ENCODE results near the gene C1orf167.

The C1orf167 gene

DNA sequence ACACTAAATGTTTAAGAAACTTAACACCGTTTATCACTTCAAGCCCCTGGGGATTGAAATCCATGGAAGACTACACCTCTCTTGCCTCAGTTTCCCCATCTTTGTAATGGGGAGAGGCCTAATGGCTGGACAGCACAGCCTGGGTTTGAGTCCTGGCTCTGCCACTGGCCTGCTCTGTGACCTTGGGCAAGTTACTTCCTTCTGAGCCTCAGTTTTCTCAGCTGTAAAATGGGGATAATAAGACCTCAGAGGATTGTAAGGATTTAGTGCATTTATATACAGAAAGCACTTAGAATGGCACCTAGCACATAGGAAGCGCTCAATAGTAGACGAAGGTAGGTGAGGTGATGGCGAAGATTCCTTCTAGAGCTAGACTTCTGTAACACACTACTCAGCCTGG is 20.5 kb upstream of the C1orf167 start:
- POLR2A ChIA-PET, result no interaction called here
- TF ChIP-seq, protein P1, sequence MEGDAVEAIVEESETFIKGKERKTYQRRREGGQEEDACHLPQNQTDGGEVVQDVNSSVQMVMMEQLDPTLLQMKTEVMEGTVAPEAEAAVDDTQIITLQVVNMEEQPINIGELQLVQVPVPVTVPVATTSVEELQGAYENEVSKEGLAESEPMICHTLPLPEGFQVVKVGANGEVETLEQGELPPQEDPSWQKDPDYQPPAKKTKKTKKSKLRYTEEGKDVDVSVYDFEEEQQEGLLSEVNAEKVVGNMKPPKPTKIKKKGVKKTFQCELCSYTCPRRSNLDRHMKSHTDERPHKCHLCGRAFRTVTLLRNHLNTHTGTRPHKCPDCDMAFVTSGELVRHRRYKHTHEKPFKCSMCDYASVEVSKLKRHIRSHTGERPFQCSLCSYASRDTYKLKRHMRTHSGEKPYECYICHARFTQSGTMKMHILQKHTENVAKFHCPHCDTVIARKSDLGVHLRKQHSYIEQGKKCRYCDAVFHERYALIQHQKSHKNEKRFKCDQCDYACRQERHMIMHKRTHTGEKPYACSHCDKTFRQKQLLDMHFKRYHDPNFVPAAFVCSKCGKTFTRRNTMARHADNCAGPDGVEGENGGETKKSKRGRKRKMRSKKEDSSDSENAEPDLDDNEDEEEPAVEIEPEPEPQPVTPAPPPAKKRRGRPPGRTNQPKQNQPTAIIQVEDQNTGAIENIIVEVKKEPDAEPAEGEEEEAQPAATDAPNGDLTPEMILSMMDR (IDR thresholded peaks at IDR 0.05; ENCODE audit: control extremely low read depth, extremely low read depth, low read depth, missing control alignments), result no peak
- CTCF ChIA-PET, result interaction anchor here (2.2 kb wide), 1 partner anchor 704 kb away, joined by 9 read pairs; no protein-coding TSS in a partner anchor
- DNase-seq (ENCODE audit: extremely low spot score), result no peak

DNA sequence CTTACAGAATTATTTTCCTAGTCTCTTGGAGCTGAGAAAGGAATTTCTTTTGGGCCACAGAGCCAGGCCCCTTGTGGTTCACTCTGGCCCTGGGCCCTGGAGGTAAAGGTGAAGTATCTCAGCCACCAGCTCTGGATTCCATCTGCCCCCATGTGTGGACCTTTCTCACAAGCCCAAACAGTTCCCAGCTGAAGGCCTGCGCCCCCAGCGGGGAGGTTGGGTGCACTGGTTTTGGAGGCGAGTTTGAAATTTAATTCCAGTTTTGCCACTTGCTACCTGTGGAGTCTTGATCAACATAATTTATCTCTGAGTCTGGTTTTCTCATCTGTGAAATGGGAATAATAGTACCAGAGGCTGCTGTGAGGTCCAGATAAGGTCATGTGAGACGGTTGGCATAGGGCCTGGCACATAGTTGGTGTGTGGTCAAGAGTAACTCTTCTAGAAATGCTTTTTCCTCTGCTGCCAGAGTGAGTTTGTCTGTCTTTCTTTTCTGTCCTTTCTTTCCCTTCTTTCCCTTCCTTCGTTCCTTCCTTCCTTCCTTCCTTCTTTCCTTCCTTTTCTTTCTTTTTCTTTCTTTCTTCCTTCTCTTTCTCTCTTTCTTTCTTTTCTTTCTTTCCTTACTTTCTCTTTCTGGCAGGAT is 20.0 kb upstream of the C1orf167 start:
- TF ChIP-seq, protein P1 (IDR thresholded peaks at IDR 0.05; ENCODE audit: control extremely low read depth, extremely low read depth, low read depth, missing control alignments), result no peak
- CTCF ChIA-PET, result no interaction called here
- POLR2A ChIA-PET, result no interaction called here
- no peak for DNase-seq (ENCODE audit: extremely low spot score)

DNA sequence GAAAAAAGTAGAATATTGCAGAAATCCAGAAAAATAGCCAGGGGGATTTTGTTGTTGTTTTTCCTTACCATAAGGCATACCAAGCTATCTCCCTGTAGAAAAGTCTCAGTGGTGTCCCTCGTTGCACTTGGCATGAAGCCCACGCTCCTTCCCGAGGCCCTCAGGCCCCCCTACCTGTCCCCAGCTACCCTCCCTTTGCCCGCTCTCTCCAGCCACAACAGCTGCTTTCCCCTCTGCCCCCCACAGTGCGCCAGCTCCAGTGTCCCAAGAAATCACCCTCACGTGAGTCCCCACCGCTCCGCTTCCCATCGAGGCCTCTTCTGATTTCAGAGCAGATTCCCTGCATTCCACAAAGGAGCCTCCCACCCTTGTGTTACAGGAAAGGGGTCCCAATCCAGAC is 17.7 kb upstream of the C1orf167 start:
- ChIA-PET POLR2A (no interaction called here), CTCF (interaction anchor here (1.3 kb wide), 1 partner anchor 25 kb away, joined by 5 read pairs; no protein-coding TSS in a partner anchor)
- DNase-seq (ENCODE audit: extremely low spot score), result no peak
- TF ChIP-seq, protein P1 (IDR thresholded peaks at IDR 0.05; ENCODE audit: control extremely low read depth, extremely low read depth, low read depth, missing control alignments), result no peak

DNA sequence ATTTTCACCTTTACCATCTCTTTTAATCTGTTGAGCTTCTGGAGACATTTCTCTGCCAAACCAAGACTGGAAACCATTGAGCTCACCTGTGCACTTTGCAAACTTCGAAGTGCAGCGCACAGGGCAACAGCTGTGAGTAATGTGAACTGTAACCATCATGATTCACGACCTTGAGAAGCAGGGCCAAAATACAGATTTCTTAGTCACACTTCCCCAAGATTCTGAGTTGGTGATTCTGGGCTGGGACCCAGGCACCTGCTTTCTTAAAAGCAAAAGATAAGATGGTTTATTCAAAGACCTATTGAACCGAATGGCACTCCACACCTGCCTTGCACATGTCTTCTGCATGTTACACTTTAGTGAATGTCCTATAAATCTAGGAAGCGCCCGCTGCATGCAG is 15.9 kb upstream of the C1orf167 start:
- TF ChIP-seq, protein P1 (IDR thresholded peaks at IDR 0.05; ENCODE audit: control extremely low read depth, extremely low read depth, low read depth, missing control alignments), result no peak
- ChIA-PET CTCF (no interaction called here), POLR2A (interaction anchor here (0.6 kb wide), 1 partner anchor 464 kb away, joined by 6 read pairs; no protein-coding TSS in a partner anchor)
- no peak for DNase-seq (ENCODE audit: extremely low spot score)

DNA sequence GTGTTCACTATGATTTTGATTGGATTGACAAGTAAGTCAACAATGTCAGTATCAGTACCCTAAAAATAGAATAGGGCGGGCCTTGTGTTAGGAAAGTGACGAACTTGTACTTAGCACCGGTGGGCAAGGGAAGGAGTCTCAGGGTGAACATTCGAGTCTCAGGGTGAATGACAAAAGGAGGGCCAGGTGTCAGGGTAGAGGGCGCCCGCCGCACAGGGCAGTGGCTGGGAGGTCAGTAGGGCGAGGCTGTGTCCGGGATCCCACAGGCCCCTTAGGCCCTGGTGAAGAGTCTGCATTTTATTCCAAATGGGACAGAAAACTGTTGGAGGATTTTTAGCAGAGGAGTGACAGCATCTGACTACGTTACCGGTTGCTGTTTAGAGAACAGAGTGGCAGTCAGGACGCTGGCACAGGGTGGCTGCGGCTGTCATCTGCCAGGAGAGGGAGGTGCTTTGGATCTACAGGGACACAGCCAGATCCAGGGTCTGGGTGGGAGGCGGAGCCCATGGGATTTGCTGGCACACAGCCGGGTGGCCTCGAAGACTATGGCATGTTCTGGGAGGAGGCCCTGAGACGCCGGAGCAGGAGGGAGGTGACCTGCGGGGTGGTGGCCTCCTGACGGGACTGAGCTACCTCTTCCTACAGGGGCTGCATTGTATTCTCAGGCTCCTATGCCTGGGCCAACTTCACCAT is 15.1 kb upstream of the C1orf167 start:
- DNase-seq (ENCODE audit: extremely low spot score), result no peak
- TF ChIP-seq, protein P1 (IDR thresholded peaks at IDR 0.05; ENCODE audit: control extremely low read depth, extremely low read depth, low read depth, missing control alignments), result no peak
- ChIA-PET POLR2A (interaction anchor here (0.6 kb wide), 1 partner anchor 214 kb away, joined by 3 read pairs; no protein-coding TSS in a partner anchor), CTCF (no interaction called here)

DNA sequence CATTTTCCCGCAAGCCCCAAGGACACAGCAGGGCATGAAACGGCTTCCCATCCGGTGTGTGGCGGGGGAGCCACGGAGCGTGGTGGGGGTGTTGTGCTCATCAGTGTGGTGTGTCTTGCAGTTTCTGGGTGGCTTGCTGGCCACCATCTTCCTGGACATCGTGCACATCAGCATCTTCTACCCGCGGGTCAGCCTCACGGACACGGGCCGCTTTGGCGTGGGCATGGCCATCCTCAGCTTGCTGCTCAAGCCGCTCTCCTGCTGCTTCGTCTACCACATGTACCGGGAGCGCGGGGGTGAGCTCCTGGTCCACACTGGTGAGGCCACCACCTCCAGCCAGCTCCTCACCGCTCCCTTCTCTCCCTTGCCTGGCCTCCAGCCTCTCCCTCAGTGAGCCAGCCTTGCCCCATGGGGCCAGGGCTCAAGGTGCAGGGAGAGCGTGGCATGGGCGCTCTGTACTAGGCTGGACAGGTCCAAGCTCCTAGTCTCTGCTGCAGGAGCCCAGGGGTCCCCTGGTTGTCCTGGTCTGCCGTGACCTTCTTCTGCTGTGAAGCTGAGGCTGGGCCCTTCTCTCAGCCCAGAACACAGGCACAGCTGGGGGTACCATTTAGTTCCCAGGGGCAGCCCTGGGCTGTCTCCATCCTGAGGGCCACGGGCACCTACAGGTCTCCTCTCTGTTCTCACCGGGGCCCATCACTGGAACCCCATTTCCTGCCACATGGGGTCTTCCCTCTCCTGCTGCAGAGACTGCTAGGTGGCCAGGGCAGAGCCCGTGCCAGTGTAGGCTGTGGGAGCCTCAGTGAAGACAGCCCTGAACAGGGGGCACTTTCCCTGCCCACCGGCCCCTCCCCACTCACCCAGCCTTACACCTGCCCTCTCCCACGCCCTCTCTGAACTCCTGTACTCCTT is 13.4 kb upstream of the C1orf167 start:
- POLR2A ChIA-PET, result no interaction called here
- no peak for DNase-seq (ENCODE audit: extremely low spot score)
- CTCF ChIA-PET, result interaction anchor here (0.7 to 1.5 kb wide), 2 partner anchors 12 to 98 kb away, joined by 4 to 7 read pairs; no protein-coding TSS in a partner anchor
- TF ChIP-seq, protein P1 (IDR thresholded peaks at IDR 0.05; ENCODE audit: control extremely low read depth, extremely low read depth, low read depth, missing control alignments), result no peak

Data from GM10248 (cell line).